PC-3 (cell line): ENCODE measurements around the gene SPDYE3. TPM values are rescaled to one million over a fixed set of nuclear protein-coding genes. Genes with fewer than 3 reads are reported as not detected.
"Not testable (repeated sequence)": the region's sequence is repeated elsewhere in the genome, so short reads cannot be mapped to it uniquely, and the experiment has no call there.

Experiments
- ATAC-seq: fragments of 200-7000 bp; cut with Tn5 transposase; 2 replicates; pipeline ENCODE4 v1.9.1; 2020; ENCODE audit warnings: mild to moderate bottlenecking, moderate library complexity
- BruUV-seq: library from RNA; stranded (reverse); fragments of 400-500 nt; replicated peaks from 2 replicates; lab custom pipeline; 2021; lab: Mats Ljungman, UMichigan
- CTCF ChIA-PET: fragments of 300-600 bp; sonication (Branson Sonifier 250); formaldehyde crosslinking; loops from one replicate; lab custom pipeline; 2022; ENCODE audit warnings: antibody characterized with exemption; lab: Charles Lee
- POLR2A ChIA-PET: fragments of 300-600 bp; sonication (Branson Sonifier 250); formaldehyde crosslinking; loops from one replicate; lab custom pipeline; 2022; ENCODE audit warnings: antibody characterized with exemption; ENCODE audit not compliant: unreplicated experiment; lab: Charles Lee
- DNase-seq: peaks from one replicate; pipeline ENCODE4 v3.0.0-alpha.2; 2015
- H2AFZ ChIP-seq: fragments of 300-600 bp; sonication (generic); 2 replicates; pipeline ENCODE4 v1.6.0; 2016; ENCODE audit warnings: antibody characterized with exemption, low read length
- H3F3A ChIP-seq: fragments of 300-600 bp; sonication (generic); one replicate; pipeline ENCODE4 v1.6.0; 2017; ENCODE audit warnings: antibody characterized with exemption, low read length, control low read depth, mild to moderate bottlenecking; ENCODE audit not compliant: unreplicated experiment
- H3K27ac ChIP-seq: fragments of 300-600 bp; sonication (generic); 2 replicates; pipeline ENCODE4 v1.5.1; 2016; ENCODE audit warnings: mild to moderate bottlenecking, low read length
- H3K27me3 ChIP-seq: fragments of 300-600 bp; sonication (generic); 2 replicates; pipeline ENCODE4 v1.6.1; 2016; ENCODE audit warnings: low read length, mixed read lengths
- H3K36me3 ChIP-seq: fragments of 300-600 bp; sonication (generic); 2 replicates; pipeline ENCODE4 v1.6.1; 2016; ENCODE audit warnings: low read depth, mixed run types, low read length, mixed read lengths
- H3K4me1 ChIP-seq: fragments of 300-600 bp; sonication (generic); 2 replicates; pipeline ENCODE4 v1.5.1; 2016; ENCODE audit warnings: low read length; ENCODE audit not compliant: insufficient read depth
- H3K4me2 ChIP-seq: fragments of 300-600 bp; sonication (generic); 2 replicates; pipeline ENCODE4 v1.6.0; 2016; ENCODE audit warnings: low read length
- H3K4me3 ChIP-seq: fragments of 300-600 bp; sonication (generic); 2 replicates; pipeline ENCODE4 v1.5.1; 2016; ENCODE audit warnings: mild to moderate bottlenecking, low read length, mixed read lengths
- H3K79me2 ChIP-seq: fragments of 300-600 bp; sonication (generic); 2 replicates; pipeline ENCODE4 v1.6.1; 2017; ENCODE audit warnings: low read length, mixed read lengths
- H3K9ac ChIP-seq: fragments of 300-600 bp; sonication (generic); 2 replicates; pipeline ENCODE4 v1.6.0; 2016; ENCODE audit warnings: mild to moderate bottlenecking, low read length
- H3K9me2 ChIP-seq: fragments of 300-600 bp; sonication (generic); replicated peaks from 2 replicates; pipeline ENCODE4 v1.6.1; 2016; ENCODE audit warnings: mixed run types, low read length, mixed read lengths
- H3K9me3 ChIP-seq: fragments of 300-600 bp; sonication (generic); 2 replicates; pipeline ENCODE4 v1.6.1; 2016; ENCODE audit warnings: low read length, mixed read lengths
- H4K20me1 ChIP-seq: fragments of 300-600 bp; sonication (generic); 2 replicates; pipeline ENCODE4 v1.6.1; 2016; ENCODE audit warnings: low read length, mixed read lengths
- EZH2 ChIP-seq: fragments of 300-600 bp; sonication (generic); IDR thresholded peaks from one replicate; pipeline ENCODE4 v1.6.1; 2017; ENCODE audit warnings: antibody characterized with exemption, mild to moderate bottlenecking, low read length; ENCODE audit not compliant: unreplicated experiment
- EZH2phosphoT487 ChIP-seq: fragments of 300-600 bp; sonication (generic); IDR thresholded peaks from 2 replicates; pipeline ENCODE4 v1.6.1; 2018; ENCODE audit warnings: mild to moderate bottlenecking, antibody characterized with exemption, low read length, borderline replicate concordance
- intact Hi-C: fragments of 100-400 bp; cut with micrococcal nuclease; formaldehyde crosslinking; loops from 2 replicates; pipeline ENCODE4 v1.9.0; 2023
- total RNA-seq: library from RNA; depleted of rRNA; stranded (reverse); fragments of >200 nt; gene quantifications from 2 replicates; pipeline ENCODE4 v1.2.3, GENCODE V29; 2014
- TF ChIP-seq, protein P1 (sequence below): fragments of 300-600 bp; sonication (generic); conservative IDR thresholded peaks from 2 replicates; pipeline ENCODE4 v1.5.1; 2017; ENCODE audit warnings: antibody characterized with exemption, low read depth, mild to moderate bottlenecking, low read length

SPDYE3 gene
- total RNA-seq, 1 experiment from 2014 or later = not detected

DNA sequence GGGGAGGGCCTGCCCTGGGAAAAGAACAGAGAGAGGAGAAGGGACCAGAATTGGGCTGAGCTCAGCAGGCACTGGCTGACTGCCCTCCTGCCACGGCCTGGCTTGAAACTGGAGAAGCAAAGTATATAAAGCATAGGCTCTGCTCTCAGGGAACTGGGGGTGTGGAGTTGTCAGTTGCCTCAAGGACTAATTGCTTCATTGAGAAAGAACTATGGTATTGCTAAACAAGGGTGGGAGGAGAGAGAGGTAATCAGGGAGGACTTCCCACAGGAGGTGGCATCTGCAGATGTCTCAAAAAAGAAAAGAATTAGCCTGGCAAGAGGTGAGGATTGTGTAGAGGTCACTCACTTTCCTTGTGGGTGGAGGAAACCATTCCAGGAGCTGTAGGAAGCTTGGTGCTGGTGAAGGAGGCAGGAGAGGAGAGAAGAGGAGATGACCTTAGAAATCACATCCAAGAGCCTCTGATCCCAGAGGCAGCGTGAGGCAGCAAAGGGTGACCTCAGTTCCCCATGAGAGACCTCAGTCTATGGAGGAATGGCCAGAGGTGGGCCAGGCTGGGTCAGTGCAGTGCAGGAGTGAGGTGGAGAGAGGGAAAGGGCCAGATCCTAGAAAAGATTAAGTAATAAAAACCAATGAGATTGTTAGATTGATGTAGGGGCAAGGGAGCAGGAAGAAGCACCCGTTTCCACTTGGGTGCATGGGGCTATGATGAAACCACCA is 52.8 kb downstream of the SPDYE3 start:
- H3K9me2 ChIP-seq = no peaks in the 10 kb centered on the region
- no peak overlapping the region for H3K4me2 ChIP-seq
- H3K9me3 ChIP-seq = no peaks in the 10 kb centered on the region
- H2AFZ ChIP-seq = no peak overlapping the region
- ATAC-seq (no peak), DNase-seq (no peak)
- H3K4me1 ChIP-seq = no peaks in the 10 kb centered on the region
- ChIA-PET CTCF (no interaction called here), POLR2A (no interaction called here)
- no peaks in the 10 kb centered on the region for H3F3A ChIP-seq
- no peak overlapping the region for H3K9ac ChIP-seq
- intact Hi-C loops = no loop called here
- H3K27ac ChIP-seq = no peak overlapping the region
- H3K4me3 ChIP-seq = no peak overlapping the region
- no peaks in the 10 kb centered on the region for H4K20me1 ChIP-seq
- no TSS peak for BruUV-seq
- H3K79me2 ChIP-seq = no peaks in the 10 kb centered on the region
- TF ChIP-seq EZH2phosphoT487 (no peak), EZH2 (no peak)
- TF ChIP-seq, protein P1, sequence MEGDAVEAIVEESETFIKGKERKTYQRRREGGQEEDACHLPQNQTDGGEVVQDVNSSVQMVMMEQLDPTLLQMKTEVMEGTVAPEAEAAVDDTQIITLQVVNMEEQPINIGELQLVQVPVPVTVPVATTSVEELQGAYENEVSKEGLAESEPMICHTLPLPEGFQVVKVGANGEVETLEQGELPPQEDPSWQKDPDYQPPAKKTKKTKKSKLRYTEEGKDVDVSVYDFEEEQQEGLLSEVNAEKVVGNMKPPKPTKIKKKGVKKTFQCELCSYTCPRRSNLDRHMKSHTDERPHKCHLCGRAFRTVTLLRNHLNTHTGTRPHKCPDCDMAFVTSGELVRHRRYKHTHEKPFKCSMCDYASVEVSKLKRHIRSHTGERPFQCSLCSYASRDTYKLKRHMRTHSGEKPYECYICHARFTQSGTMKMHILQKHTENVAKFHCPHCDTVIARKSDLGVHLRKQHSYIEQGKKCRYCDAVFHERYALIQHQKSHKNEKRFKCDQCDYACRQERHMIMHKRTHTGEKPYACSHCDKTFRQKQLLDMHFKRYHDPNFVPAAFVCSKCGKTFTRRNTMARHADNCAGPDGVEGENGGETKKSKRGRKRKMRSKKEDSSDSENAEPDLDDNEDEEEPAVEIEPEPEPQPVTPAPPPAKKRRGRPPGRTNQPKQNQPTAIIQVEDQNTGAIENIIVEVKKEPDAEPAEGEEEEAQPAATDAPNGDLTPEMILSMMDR = no peak
- H3K27me3 ChIP-seq = no peaks in the 10 kb centered on the region
- peaks cover 41% of the 10 kb centered on the region for H3K36me3 ChIP-seq

DNA sequence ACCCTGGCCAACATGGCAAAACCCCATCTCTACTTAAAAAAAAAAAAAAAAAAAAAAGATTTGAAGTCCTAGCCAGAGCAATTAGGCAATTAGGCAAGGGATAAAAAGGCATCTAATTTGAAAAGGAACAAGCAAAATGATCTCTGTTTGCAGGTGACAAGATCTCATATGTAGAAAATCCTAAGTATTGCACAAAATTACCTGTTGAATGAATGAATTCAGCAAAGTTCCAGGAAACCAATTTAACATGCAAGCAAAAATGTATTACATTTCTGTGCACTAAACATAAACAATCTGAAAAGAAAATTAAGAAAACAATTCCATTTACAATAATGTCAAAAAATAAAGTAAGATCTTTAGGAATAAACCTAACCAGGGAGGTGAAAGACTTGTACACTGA is 55.6 kb downstream of the SPDYE3 start:
- DNase-seq = no peak
- no peak for TF ChIP-seq EZH2
- no peak for TF ChIP-seq EZH2phosphoT487
- TF ChIP-seq, protein P1 = no peak
- ChIA-PET POLR2A (no interaction called here), CTCF (no interaction called here)
- Histone ChIP-seq H3K79me2 (no peaks in the 10 kb centered on the region), H3K4me1 (no peaks in the 10 kb centered on the region), H3K9ac (no peak overlapping the region), H3K36me3 (peaks cover 37% of the 10 kb centered on the region), H3K27me3 (no peaks in the 10 kb centered on the region), H3F3A (no peaks in the 10 kb centered on the region), H3K9me3 (no peaks in the 10 kb centered on the region), H3K4me3 (no peak overlapping the region), H3K9me2 (no peaks in the 10 kb centered on the region), H2AFZ (no peak overlapping the region), H3K27ac (no peak overlapping the region), H4K20me1 (no peaks in the 10 kb centered on the region), H3K4me2 (no peak overlapping the region)
- no peak for ATAC-seq
- no TSS peak for BruUV-seq
- intact Hi-C loops = no loop called here

DNA sequence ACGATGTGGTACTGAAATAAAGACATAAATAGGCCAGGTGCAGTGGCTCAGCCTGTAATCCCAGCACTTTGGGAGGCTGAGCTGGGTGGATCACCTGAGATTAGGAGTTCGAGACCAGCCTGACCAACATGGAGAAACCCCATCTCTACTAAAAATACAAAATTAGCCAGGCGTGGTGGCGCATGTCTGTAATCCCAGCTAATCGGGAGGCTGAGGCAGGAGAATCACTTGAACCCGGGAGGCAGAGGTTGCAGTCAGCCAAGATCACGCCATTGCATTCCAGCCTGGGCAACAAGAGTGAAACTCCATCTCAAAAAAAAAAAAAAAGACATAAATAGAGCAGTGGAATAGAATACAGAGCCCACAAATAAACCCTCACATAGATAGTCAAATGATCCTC is 56.3 kb downstream of the SPDYE3 start:
- H3K79me2 ChIP-seq, H3K9me3 ChIP-seq, BruUV-seq, intact Hi-C loops, POLR2A ChIA-PET, H3K27ac ChIP-seq, H3K9me2 ChIP-seq, H2AFZ ChIP-seq, H4K20me1 ChIP-seq, H3K9ac ChIP-seq, H3K4me2 ChIP-seq, H3K4me1 ChIP-seq, H3K27me3 ChIP-seq, H3K4me3 ChIP-seq, DNase-seq, ATAC-seq, H3F3A ChIP-seq, CTCF ChIA-PET: not testable (repeated sequence)
- peaks cover 35% of the 10 kb centered on the region for H3K36me3 ChIP-seq
